ENCODE data around the gene ELOB. TPM values are rescaled to one million over a fixed set of nuclear protein-coding genes. Genes with fewer than 3 reads are reported as not detected.

Gene ELOB
- total RNA-seq, 1 experiment from 2014 or later: 319 TPM

DNA sequence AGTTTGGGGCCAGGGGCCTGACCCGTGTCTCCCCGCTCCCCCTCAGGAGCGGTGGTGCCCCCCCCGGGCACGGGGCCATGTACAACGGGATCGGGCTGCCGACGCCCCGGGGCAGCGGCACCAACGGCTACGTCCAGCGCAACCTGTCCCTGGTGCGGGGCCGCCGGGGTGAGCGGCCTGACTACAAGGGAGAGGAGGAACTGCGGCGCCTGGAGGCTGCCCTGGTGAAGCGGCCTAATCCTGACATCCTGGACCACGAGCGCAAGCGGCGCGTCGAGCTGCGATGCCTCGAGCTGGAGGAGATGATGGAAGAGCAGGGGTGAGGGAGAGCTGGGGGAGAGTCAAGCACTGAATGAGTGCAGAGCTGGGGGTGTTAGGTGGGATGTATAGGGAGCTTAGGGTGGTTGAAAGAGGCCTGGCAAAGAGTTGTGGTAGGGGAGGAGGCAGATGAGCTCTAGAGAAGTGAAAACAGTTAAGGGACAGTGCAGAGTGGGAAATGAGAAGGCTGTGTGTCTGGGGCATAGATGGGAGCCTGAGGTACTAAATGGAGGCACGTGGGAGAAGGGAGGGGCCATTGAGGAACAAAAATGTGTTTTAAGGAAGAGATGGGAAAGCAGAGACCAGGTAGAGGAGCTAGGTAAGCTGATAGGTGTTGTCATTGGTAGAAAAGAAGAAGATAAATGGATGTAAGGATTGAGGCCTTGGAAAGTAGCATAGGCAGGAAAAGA lies 20.6 kb downstream of the ELOB start:
- H3K27me3 Mint-ChIP-seq (ENCODE audit: low read depth): peaks cover 2% of the 10 kb centered on the region; the same call in 1 of the 2 replicates
- H3K36me3 Mint-ChIP-seq (ENCODE audit: insufficient read depth in 1 of 3, low read depth in 3 of 3): peaks cover 75 to 82% (median 80%) of the 10 kb centered on the region in 3 experiments
- 0 out of 2 replicates have a peak, but pooled peaks cover 3% of the 10 kb centered on the region for H3K4me1 ChIP-seq (ENCODE audit: insufficient read depth, low read length)
- no peak for DNase-seq
- no CpG with 5 or more reads among the region's 30 CpGs for WGBS (ENCODE audit: extremely low coverage, insufficient read length, low lambda C conversion rate)
- H2AFZ ChIP-seq (ENCODE audit: low read length): no peak overlapping the region
- H3K27ac Mint-ChIP-seq: peak overlapping the region; percentile 18 to 87 (median 37); a peak in 5 of 7 replicates
- H4K91ac ChIP-seq (ENCODE audit: insufficient read length, low read depth, low read length): no peak overlapping the region
- no peaks in the 10 kb centered on the region for H3K27me3 ChIP-seq (ENCODE audit: insufficient read depth, low read length)
- H3K23ac ChIP-seq (ENCODE audit: insufficient read length, low read depth, low read length): no peak overlapping the region
- peaks cover 28 to 30% of the 10 kb centered on the region in 2 experiments for H3K4me1 Mint-ChIP-seq
- H2AK5ac ChIP-seq (ENCODE audit: insufficient read length, low read length): no peak overlapping the region
- H2BK5ac ChIP-seq (ENCODE audit: insufficient read length, low read length): no peak overlapping the region
- no peak overlapping the region for H2BK20ac ChIP-seq (ENCODE audit: low read depth, low read length, poor library complexity, severe bottlenecking)
- H3K9ac ChIP-seq (ENCODE audit: extremely low read depth, insufficient read length, low read length): no peak overlapping the region
- no peak overlapping the region for H4K5ac ChIP-seq (ENCODE audit: insufficient read length, low read depth, low read length)
- TF ChIP-seq, protein P1, sequence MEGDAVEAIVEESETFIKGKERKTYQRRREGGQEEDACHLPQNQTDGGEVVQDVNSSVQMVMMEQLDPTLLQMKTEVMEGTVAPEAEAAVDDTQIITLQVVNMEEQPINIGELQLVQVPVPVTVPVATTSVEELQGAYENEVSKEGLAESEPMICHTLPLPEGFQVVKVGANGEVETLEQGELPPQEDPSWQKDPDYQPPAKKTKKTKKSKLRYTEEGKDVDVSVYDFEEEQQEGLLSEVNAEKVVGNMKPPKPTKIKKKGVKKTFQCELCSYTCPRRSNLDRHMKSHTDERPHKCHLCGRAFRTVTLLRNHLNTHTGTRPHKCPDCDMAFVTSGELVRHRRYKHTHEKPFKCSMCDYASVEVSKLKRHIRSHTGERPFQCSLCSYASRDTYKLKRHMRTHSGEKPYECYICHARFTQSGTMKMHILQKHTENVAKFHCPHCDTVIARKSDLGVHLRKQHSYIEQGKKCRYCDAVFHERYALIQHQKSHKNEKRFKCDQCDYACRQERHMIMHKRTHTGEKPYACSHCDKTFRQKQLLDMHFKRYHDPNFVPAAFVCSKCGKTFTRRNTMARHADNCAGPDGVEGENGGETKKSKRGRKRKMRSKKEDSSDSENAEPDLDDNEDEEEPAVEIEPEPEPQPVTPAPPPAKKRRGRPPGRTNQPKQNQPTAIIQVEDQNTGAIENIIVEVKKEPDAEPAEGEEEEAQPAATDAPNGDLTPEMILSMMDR (conservative IDR thresholded peaks at IDR 0.05): no peak
- peaks cover 51% of the 10 kb centered on the region for H3K79me2 ChIP-seq (ENCODE audit: insufficient read depth, low read length)
- no peaks in the 10 kb centered on the region for H4K20me1 ChIP-seq (ENCODE audit: control insufficient read depth, insufficient read depth, insufficient read length)
- no peak overlapping the region for H3K18ac ChIP-seq (ENCODE audit: insufficient read length, low read depth, low read length)
- no peak overlapping the region for H3K27ac ChIP-seq (ENCODE audit: insufficient read length, low read depth, low read length)
- H3K14ac ChIP-seq (ENCODE audit: insufficient read depth, low read length): no peak overlapping the region
- H3K23me2 ChIP-seq (ENCODE audit: insufficient read length, low read depth, low read length, poor library complexity, severe bottlenecking): peaks cover 6% of the 10 kb centered on the region
- no peak overlapping the region for H2BK120ac ChIP-seq (ENCODE audit: low read depth, low read length, poor library complexity, severe bottlenecking)
- H2BK12ac ChIP-seq (ENCODE audit: insufficient read length, low read depth, low read length): no peak overlapping the region
- no peak overlapping the region for H2BK15ac ChIP-seq (ENCODE audit: low read depth, low read length)
- H3K56ac ChIP-seq (ENCODE audit: insufficient read length, low read depth, low read length): no peak overlapping the region
- peaks cover 10 to 16% of the 10 kb centered on the region in 2 experiments; a peak in 4 of 5 replicates for H3K9me3 Mint-ChIP-seq
- peaks cover 13% of the 10 kb centered on the region for H3K79me1 ChIP-seq (ENCODE audit: insufficient read depth, low read depth, low read length, poor library complexity, severe bottlenecking)
- H3K9me3 ChIP-seq (ENCODE audit: control insufficient read depth, low read depth, low read length): no peaks in the 10 kb centered on the region
- no peak overlapping the region for H4K8ac ChIP-seq (replicated peaks; ENCODE audit: insufficient read length, low read depth, low read length)
- no peak overlapping the region for H3T11ph ChIP-seq (ENCODE audit: low read length)
- no peak overlapping the region for H3K4ac ChIP-seq (ENCODE audit: low read depth, low read length)
- H3K4me3 Mint-ChIP-seq: 0 out of 5 replicates have a peak overlapping the region, but pooled peaks of 1 of the 2 experiments have one; percentile 3
- H3K4me2 ChIP-seq (ENCODE audit: insufficient read depth, insufficient read length, low read length): no peak overlapping the region
